OCI-M2 (cell line): ENCODE measurements around the gene EBF4.

Experiments used
- DNase-seq: peaks from one replicate; lab custom pipeline; 2025; ENCODE audit not compliant: unreplicated experiment; lab: John Stamatoyannopoulos, UW

The EBF4 gene

DNA sequence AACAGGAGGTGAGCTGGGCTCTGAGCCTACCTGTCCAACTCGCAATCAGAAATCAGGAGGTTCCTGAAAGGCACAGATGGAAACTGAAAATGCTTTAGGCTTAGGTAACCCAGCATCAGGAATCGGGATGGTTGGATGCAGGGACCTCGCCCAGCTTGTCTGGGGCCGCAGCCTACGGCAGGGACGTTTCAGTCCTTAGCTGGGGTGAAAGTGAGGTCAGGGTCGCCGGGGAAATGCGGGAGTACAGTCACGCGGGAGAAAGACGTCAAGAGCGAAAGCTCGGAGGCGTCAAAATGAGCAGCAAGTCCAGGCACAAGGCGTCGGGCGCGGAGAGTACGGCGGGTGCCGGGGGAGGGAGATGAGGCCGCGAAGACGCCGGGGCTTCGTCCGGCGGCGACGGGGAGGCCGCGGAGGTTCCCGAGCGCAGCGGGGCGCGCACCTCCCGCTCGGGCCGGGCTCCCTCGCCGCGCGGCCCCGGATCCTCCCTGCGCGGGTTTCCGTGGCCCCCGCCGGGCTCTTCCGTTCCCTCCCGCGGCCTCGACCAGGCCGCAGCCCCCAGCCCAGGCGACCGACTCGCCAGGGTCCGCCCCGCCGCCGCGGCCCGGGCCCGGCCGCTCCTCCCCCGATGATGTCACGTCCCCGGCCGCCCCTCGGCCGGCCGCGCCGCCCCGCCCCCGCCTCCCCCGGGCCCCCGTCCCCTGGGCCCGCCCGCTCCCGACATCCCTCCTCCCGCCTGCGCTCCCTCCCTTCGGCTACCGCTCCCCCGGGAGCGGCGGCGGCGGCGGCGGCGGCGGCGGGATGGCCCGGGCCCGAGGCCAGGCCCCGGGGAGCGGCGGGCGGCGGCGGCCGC lies at the start of gene EBF4:
Gene EBF4 (plus strand): TSS at position 745 of the 850 bp plus-strand sequence. CDS start 866 bp downstream, outside the sequence.
- no peak for DNase-seq

DNA sequence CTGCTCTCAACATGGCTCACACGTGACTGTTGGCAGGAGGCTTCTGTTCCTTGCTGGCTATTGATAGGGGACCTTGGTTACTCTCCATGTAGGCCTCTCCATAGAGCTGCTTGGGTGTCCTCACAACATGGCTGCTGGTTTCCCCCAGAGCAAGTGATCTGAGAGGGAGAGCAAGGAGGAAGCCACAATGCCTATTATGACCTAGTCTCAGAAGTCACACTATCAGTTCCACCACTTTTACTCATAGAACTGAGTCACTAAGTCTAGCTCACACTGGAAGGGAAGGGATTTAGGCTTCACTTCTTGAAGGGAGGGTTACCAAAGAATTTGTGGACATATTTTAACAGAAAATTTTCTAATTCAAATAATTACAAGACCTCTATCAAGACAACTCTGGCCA lies 48.9 kb upstream of the EBF4 start:
- DNase-seq: no peak

- DNase-seq: peak; percentile 70
Measured at GRCh38 chr20:2651772-2652723, 40.5 kb upstream of the EBF4 start, which contains the start of gene NOP56. Gene NOP56 (plus strand): TSS chr20:2652632. CDS start chr20:2652661, 29 bp downstream.

- DNase-seq: no peak
Measured at GRCh38 chr20:2652724-2653555, 39.6 kb upstream of the EBF4 start.

DNA sequence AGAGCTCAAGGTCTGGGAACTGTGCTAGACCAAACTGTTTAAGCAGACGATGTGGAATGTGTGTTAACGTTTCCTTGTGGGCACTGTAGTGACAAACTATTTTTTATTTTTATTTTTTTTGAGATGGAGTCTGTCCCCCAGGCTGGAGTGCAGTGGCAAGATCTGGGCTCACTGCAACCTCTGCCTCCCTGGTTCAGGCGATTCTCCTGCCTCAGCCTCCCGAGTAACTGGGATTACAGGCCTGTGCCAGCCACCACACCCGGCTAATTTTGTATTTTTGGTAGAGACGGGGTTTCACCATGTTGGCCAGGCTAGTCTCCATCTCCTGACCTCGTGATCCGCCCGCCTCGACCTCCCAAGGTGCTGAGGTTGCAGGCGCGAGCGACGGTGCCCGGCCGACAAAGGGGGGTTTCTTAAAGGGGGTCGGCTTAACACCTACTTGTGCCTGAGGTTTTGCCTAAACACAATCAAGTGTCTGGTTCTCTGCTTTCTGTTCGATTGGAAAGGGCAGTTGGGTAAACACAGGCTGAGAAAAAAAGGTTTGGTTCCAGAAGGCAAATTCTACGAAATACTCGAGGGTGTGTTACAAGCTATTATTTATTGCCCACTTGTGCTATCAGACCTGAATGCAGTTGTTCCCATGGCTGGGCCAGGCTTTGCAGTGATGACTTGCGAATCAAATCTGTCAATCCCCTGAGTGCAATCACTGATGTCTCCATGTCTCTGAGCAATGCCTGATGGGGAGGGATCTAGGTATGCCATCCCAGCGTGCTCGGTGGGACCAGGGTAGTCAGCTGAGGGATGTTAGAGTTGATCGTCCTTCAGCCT lies 38.8 kb upstream of the EBF4 start:
- DNase-seq: no peak

DNA sequence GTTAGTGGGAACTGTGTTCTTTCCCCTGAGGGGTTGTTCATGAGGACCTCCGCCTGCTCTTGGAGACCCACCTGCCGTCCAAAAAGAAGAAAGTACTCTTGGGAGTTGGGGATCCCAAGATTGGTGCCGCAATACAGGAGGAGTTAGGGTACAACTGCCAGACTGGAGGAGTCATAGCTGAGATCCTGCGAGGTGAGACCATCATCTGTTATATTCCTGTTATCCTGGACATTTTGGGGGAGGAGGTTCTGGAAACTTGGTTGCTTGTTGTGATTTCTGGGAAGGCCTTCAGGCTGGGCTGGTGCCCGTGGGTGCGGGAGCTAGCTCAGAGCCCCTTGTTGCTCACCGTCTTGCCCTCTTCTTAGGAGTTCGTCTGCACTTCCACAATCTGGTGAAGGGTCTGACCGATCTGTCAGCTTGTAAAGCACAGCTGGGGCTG lies 38.2 kb upstream of the EBF4 start:
- DNase-seq: no peak

DNA sequence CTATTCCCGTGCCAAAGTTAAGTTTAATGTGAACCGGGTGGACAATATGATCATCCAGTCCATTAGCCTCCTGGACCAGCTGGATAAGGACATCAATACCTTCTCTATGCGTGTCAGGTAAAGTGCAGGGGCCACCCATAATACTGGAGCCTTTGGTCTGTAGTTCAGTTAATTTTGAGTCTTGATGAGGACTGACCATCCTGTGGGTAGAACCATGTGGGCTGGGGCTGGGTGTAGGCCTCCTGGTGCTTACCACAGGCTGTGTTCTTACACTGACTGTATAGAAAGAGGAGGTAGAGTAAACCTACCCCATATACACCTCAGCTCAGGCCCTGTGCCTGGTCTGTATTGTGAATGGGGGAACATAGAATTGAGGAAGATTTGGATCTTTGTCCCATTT lies 37.7 kb upstream of the EBF4 start:
- no peak for DNase-seq

DNA sequence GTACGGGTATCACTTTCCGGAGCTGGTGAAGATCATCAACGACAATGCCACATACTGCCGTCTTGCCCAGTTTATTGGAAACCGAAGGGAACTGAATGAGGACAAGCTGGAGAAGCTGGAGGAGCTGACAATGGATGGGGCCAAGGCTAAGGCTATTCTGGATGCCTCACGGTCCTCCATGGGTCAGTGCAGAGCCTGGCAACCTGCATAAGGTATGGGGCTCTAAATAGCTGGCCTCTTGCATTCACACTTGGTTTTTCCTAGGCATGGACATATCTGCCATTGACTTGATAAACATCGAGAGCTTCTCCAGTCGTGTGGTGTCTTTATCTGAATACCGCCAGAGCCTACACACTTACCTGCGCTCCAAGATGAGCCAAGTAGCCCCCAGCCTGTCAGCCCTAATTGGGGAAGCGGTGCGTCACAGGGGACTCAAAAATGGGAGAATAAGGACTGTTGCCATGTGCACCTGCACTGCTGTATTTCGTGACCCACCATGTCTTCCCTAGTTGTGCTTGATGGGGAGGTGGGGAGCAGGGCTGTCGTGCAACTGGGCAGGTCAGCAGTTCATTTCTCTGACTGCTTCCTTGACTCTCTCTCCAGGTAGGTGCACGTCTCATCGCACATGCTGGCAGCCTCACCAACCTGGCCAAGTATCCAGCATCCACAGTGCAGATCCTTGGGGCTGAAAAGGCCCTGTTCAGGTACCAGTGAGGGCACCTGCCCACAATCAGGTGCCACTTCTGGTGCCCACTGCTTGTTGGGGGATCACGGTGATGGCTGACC lies 37.1 kb upstream of the EBF4 start:
- no peak for DNase-seq

- DNase-seq: no peak
Measured at GRCh38 chr20:2656471-2657117, 36.0 kb upstream of the EBF4 start.

GRCh38 chr20:2657241-2657640 lies 35.3 kb upstream of the EBF4 start:
- no peak for DNase-seq

DNA sequence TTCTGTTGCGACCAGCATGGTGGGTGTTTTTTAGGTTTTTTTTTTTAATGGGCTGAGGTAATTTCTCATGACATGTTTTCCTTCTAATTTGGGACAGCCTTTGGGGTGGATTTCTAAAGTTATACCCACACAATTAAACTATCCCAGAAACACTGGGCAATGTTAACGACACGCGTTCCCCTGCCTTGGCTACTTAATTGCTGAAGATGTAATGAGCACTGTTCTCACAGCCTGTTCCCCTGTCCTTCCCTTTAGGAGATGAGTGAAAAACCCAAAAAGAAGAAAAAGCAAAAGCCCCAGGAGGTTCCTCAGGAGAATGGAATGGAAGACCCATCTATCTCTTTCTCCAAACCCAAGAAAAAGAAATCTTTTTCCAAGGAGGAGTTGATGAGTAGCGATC lies 34.9 kb upstream of the EBF4 start:
- no peak for DNase-seq

DNA sequence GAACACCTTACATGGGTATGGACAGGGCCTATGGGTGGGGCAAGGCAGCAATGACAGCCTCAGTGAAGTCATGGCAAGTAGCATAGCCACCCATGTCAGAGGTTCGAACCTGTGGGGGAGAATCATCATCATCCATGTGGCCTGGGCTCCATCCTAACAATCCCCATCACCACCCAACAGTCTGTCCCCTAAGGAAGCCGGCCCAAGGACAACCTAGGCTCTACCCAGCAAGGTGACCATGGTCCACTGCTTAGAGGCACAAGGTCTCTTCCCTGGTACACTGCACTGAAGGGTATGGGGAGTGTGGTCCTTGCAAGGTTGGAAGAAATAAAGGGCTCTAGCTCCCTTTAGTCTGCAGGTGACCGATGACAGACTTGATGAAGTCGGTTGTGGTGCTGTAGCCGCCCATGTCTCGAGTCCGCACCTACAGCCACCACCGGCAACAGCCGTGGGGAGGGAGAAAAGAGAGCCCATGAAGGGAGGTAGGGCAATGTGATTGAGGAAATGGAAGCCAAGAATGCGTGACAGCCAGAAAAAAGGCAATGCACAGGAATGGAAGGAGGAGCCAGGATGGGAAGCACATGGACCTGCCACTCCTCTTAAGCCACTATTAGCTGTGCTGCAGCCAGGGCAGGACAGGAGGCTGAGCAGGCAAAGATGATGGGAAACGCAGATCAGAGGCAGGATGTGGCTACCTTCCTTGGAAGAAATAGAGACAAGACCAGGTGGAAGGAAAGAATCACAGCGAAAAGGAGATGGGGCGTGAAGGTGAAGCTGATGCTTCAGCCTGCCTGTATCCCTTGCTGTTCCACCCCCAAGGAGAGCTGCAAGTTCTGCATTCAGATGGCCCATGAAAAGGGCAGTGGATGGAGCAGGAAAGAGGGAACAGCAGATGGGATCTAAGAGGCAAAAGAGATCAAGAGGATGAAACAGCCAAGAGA lies 33.9 kb upstream of the EBF4 start:
- DNase-seq: no peak

DNA sequence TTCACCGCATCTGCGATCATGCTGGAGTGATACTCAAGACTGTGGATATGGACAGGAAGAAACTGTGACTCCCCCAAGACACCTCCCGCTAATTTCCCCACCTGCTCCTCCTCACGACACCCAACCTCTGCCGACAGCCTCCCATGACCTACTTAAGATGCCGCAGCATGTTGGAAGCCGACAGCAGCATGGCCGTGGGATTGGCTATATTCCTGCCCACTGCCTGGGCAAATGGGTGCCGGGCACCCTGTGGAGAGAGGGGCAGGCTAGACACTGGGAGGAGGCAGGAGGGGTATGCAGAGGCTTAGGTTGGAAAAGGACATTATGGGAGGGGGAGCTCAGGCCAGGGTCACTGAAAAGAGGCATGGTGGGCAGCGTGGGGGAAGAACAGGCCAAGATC lies 33.0 kb upstream of the EBF4 start:
- DNase-seq: no peak

GRCh38 chr20:2663364-2663886 lies 29.2 kb upstream of the EBF4 start:
- no peak for DNase-seq

DNA sequence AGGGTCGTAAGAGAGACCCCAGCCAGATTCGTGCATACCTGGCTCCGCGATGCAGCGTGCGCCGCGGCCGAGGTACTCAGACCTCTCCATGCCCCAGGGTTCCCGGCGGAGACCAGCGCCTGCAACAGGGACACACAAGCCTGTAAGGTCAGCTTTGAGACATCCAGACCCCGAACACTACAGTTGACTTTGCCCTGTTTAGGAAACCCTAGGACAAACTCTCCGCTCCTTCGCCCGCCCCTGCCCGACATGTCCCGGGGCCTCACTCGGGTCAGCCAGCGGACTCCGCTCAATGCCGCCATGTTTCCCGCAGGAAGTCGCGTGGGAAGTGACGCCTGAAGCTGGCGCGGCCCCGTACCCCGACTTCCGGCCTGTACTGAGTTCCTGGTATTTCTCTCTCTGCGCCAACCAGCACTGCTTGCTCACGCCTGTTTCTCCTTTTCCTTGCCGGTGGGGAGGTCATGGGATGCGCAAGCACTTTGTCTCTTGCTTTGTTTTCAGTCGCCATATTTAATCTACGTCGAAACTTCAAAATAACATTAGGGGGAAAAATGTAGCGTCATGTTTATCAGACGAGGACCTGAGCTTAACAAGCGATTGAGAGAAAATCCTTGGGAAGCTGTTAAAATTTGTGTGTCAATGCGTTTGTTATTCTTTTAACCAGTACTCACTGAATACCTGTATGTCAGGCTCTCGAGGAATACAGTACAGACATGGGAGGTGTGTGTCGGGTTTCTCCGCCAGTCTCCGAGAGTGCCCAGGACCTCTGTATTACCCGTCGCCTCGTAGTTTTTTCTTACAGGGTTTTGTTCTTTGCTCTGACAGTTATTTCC lies 28.5 kb upstream of the EBF4 start, which contains the start of gene IDH3B:
Gene IDH3B (minus strand): TSS at position 330 of the 833 bp plus-strand sequence. CDS start 28 bp downstream, at position 302.
- no peak for DNase-seq

- no peak for DNase-seq
Measured at GRCh38 chr20:2671977-2672376, 20.6 kb upstream of the EBF4 start.
